ENCODE data around the gene BPIFB3. TPM values are rescaled to one million over a fixed set of nuclear protein-coding genes. Genes with fewer than 3 reads are reported as not detected.
"Not testable (repeated sequence)": the region's sequence is repeated elsewhere in the genome, so short reads cannot be mapped to it uniquely, and the experiment has no call there.

BPIFB3 gene
- total RNA-seq, 1 donor from 2014 or later, result not detected

DNA sequence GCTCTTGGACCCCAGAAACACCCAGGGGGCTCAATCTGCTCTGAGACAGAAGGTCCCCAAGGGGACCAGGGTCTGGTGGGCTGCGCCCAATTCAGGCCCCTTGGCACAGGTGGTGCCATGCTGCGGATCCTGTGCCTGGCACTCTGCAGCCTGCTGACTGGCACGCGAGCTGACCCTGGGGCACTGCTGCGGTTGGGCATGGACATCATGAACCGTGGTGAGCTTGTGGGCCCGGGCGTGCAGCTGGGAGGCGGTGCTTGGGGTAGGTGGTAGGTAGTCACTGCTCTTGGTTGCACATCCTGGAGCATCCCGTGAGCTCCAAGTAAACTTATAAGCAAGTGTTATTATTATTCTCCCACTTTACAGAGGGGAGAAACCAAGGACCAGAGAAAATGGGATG lies 22.2 kb upstream of the BPIFB3 start, which contains the start of gene BPIFB6:
Gene BPIFB6, plus strand, starts transcription at position 118 of the 400 bp plus-strand sequence. Its CDS starts 0 bp downstream, at position 118.
- H3K36me3 Mint-ChIP-seq (ENCODE audit: low read depth), result no peaks in the 10 kb centered on the region
- intact Hi-C loops (cut with micrococcal nuclease), result no loop called here
- no peaks in the 10 kb centered on the region for H3K27me3 Mint-ChIP-seq
- H3K4me3 Mint-ChIP-seq, result no peak within 1 kb of the TSS
- H3K4me1 Mint-ChIP-seq, result no peaks in the 10 kb centered on the region
- H3K27ac Mint-ChIP-seq, result no peak within 1 kb of the TSS
- no peaks in the 10 kb centered on the region for H3K9me3 Mint-ChIP-seq
- no peak for DNase-seq

DNA sequence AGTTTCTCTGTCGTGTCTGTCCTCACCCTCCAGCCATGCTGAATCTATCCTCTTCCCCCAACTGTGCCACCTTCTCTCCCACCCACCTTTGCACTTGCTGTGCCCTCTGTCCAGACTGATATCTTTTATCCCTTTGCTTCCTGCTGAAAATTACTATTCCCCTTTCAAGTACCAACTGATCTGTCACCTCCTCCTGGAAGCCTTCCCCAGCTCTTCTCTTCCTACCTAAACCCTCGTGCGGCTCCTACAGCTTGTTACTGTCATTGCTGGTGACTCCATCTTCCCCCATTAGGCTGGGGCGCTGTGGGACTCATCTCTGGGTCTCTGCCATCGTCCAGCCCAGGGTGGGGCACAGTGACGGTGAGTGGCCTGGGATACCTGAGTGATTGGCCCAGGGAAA lies 21.1 kb upstream of the BPIFB3 start:
- H3K9me3 Mint-ChIP-seq, result no peaks in the 10 kb centered on the region
- H3K27ac Mint-ChIP-seq, result no peak overlapping the region
- no peak overlapping the region for H3K4me3 Mint-ChIP-seq
- H3K27me3 Mint-ChIP-seq, result no peaks in the 10 kb centered on the region
- intact Hi-C loops (cut with micrococcal nuclease), result no loop called here
- H3K4me1 Mint-ChIP-seq, result no peaks in the 10 kb centered on the region
- no peaks in the 10 kb centered on the region for H3K36me3 Mint-ChIP-seq (ENCODE audit: low read depth)
- DNase-seq, result no peak

GRCh38 chr20:33033381-33033780 lies 20.3 kb upstream of the BPIFB3 start:
- Mint-ChIP-seq H3K36me3 (ENCODE audit: low read depth) (no peaks in the 10 kb centered on the region), H3K4me3 (no peak overlapping the region), H3K27ac (no peak overlapping the region), H3K9me3 (peaks cover 5% of the 10 kb centered on the region), H3K4me1 (no peaks in the 10 kb centered on the region), H3K27me3 (no peaks in the 10 kb centered on the region)
- no peak for DNase-seq
- intact Hi-C loops (cut with micrococcal nuclease), result no loop called here

DNA sequence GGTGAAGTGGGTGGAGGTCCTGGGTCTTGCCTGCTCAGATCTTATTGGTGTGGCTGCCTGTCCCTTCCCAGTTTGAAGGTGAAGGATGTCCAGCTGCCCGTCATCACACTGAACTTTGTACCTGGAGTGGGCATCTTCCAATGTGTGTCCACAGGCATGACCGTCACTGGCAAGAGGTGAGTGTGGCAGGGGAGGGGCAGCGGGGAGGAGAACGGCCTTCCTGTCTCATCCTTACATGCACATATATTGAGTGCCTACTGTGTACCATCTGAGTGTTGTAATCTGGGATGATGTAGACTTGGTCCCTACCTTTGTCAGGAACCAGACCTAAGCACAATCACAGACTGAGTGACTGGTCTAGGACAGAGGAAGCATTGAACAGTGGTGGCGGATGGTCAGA lies 19.6 kb upstream of the BPIFB3 start:
- no peak for DNase-seq
- Mint-ChIP-seq H3K36me3 (ENCODE audit: low read depth) (no peaks in the 10 kb centered on the region), H3K9me3 (peaks cover 5% of the 10 kb centered on the region), H3K4me3 (no peak overlapping the region), H3K27ac (no peak overlapping the region), H3K4me1 (no peaks in the 10 kb centered on the region), H3K27me3 (no peaks in the 10 kb centered on the region)
- intact Hi-C loops (cut with micrococcal nuclease), result no loop called here

GRCh38 chr20:33034901-33035492 lies 18.7 kb upstream of the BPIFB3 start:
- peaks cover 5% of the 10 kb centered on the region for H3K9me3 Mint-ChIP-seq
- H3K36me3 Mint-ChIP-seq (ENCODE audit: low read depth), result no peaks in the 10 kb centered on the region
- H3K27ac Mint-ChIP-seq, result no peak overlapping the region
- intact Hi-C loops (cut with micrococcal nuclease), result no loop called here
- H3K4me3 Mint-ChIP-seq, result no peak overlapping the region
- no peaks in the 10 kb centered on the region for H3K27me3 Mint-ChIP-seq
- no peak for DNase-seq
- no peaks in the 10 kb centered on the region for H3K4me1 Mint-ChIP-seq

DNA sequence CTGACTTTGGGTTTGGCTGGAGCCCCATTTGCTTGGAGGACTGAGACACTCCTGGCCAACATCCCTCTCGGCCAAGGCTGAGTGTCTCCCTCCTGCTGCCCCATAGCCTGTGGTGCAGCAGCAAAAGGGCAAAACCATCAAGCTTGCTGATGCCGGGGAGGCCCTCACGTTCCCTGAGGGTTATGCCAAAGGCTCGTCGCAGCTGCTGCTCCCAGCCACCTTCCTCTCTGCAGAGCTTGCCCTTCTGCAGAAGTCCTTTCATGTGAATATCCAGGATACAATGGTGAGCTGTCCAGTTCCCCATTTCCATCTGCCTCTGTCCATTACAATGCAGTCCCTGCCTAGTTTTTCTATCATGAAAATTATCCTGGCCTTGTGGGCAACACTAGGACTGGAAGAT lies 16.2 kb upstream of the BPIFB3 start:
- Mint-ChIP-seq H3K36me3 (ENCODE audit: low read depth) (no peaks in the 10 kb centered on the region), H3K27ac (no peak overlapping the region), H3K9me3 (peaks cover 5% of the 10 kb centered on the region), H3K4me3 (no peak overlapping the region), H3K4me1 (no peaks in the 10 kb centered on the region), H3K27me3 (no peaks in the 10 kb centered on the region)
- intact Hi-C loops (cut with micrococcal nuclease), result no loop called here
- no peak for DNase-seq

GRCh38 chr20:33038243-33038642 lies 15.5 kb upstream of the BPIFB3 start:
- Mint-ChIP-seq H3K36me3 (ENCODE audit: low read depth) (no peaks in the 10 kb centered on the region), H3K4me3 (no peak overlapping the region), H3K9me3 (peaks cover 5% of the 10 kb centered on the region), H3K27me3 (no peaks in the 10 kb centered on the region), H3K27ac (no peak overlapping the region), H3K4me1 (no peaks in the 10 kb centered on the region)
- intact Hi-C loops (cut with micrococcal nuclease), result no loop called here
- no peak for DNase-seq

- intact Hi-C loops (cut with micrococcal nuclease), result no loop called here
- Mint-ChIP-seq H3K27ac (no peak overlapping the region), H3K27me3 (no peaks in the 10 kb centered on the region), H3K9me3 (peaks cover 15% of the 10 kb centered on the region), H3K36me3 (ENCODE audit: low read depth) (peaks cover 2% of the 10 kb centered on the region), H3K4me3 (no peak overlapping the region), H3K4me1 (no peaks in the 10 kb centered on the region)
- DNase-seq, result no peak
Observed at GRCh38 chr20:33042430-33042829, 11.3 kb upstream of the BPIFB3 start.

GRCh38 chr20:33042983-33043730 lies 10.5 kb upstream of the BPIFB3 start:
- peaks cover 10% of the 10 kb centered on the region for H3K9me3 Mint-ChIP-seq
- no peak overlapping the region for H3K27ac Mint-ChIP-seq
- peaks cover 2% of the 10 kb centered on the region for H3K36me3 Mint-ChIP-seq (ENCODE audit: low read depth)
- DNase-seq, result no peak
- H3K4me1 Mint-ChIP-seq, result no peaks in the 10 kb centered on the region
- H3K27me3 Mint-ChIP-seq, result no peaks in the 10 kb centered on the region
- intact Hi-C loops (cut with micrococcal nuclease), result no loop called here
- no peak overlapping the region for H3K4me3 Mint-ChIP-seq

DNA sequence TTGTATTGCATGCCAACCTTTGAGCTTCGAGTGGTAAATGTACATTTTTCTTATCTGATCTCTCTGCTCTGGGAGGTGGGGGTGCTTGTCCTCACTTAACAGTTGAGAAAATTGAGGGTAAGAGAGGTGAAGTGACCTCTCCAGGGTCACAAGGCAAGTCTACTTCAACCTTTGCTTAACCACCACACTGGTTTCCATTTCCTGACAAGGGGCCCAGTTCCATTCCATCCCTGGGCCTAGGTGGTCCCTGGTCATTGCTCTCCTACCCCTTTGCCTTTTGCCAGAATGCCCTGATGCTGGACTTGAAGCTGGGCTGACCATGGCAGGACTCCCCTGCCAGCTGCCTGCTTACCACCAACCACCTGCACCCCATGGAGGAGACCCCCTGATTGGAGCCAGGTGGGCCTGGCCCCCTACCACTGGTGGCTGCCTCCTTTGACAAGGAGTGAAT lies 9.9 kb upstream of the BPIFB3 start:
- no peak overlapping the region for H3K4me3 Mint-ChIP-seq
- intact Hi-C loops (cut with micrococcal nuclease), result no loop called here
- peaks cover 2% of the 10 kb centered on the region for H3K36me3 Mint-ChIP-seq (ENCODE audit: low read depth)
- no peaks in the 10 kb centered on the region for H3K4me1 Mint-ChIP-seq
- no peak for DNase-seq
- H3K27ac Mint-ChIP-seq, result no peak overlapping the region
- no peaks in the 10 kb centered on the region for H3K27me3 Mint-ChIP-seq
- peaks cover 9% of the 10 kb centered on the region for H3K9me3 Mint-ChIP-seq

DNA sequence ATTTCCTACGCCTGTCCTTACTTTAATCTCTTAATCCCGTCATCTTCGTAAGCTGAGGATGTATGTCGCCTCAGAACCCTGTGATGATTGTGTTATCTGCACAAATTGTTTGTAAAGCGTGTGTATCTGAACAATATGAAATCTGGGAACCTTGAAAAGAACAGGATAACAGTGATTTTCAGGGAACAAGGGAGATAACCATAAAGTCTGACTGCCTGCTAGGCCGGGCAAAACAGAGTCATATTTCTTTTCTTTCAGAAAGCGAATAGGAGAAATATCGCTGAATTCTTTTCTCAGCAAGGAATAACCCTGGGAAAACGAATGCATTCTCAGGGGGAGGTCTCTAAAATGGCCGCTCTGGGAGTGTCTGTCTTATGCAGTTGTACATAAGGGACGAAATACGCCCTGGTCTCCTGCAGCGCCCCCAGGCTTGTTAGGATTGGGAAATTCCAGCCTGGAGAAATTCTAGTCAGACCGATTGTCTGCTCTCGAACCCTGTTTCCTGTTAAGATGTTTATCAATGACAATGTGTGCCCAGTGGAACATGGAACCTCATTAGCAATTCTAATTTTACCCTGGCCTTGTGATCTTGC lies 8.5 kb upstream of the BPIFB3 start:
- DNase-seq; H3K9me3 Mint-ChIP-seq; intact Hi-C loops (cut with micrococcal nuclease); H3K36me3 Mint-ChIP-seq (ENCODE audit: low read depth); H3K4me3 Mint-ChIP-seq; H3K27ac Mint-ChIP-seq; H3K27me3 Mint-ChIP-seq; H3K4me1 Mint-ChIP-seq: not testable (repeated sequence)

GRCh38 chr20:33046412-33046811 lies 7.3 kb upstream of the BPIFB3 start:
- Mint-ChIP-seq H3K36me3 (ENCODE audit: low read depth) (peaks cover 2% of the 10 kb centered on the region), H3K27ac (no peak overlapping the region), H3K27me3 (no peaks in the 10 kb centered on the region), H3K4me1 (no peaks in the 10 kb centered on the region), H3K4me3 (no peak overlapping the region), H3K9me3 (peaks cover 9% of the 10 kb centered on the region)
- intact Hi-C loops (cut with micrococcal nuclease), result no loop called here
- no peak for DNase-seq

GRCh38 chr20:33051333-33051732 lies 2.4 kb upstream of the BPIFB3 start:
- H3K36me3 Mint-ChIP-seq (ENCODE audit: low read depth), result no peaks in the 10 kb centered on the region
- intact Hi-C loops (cut with micrococcal nuclease), result no loop called here
- no peaks in the 10 kb centered on the region for H3K9me3 Mint-ChIP-seq
- H3K27ac Mint-ChIP-seq, result no peak overlapping the region
- H3K27me3 Mint-ChIP-seq, result no peaks in the 10 kb centered on the region
- no peak overlapping the region for H3K4me3 Mint-ChIP-seq
- H3K4me1 Mint-ChIP-seq, result no peaks in the 10 kb centered on the region
- no peak for DNase-seq

DNA sequence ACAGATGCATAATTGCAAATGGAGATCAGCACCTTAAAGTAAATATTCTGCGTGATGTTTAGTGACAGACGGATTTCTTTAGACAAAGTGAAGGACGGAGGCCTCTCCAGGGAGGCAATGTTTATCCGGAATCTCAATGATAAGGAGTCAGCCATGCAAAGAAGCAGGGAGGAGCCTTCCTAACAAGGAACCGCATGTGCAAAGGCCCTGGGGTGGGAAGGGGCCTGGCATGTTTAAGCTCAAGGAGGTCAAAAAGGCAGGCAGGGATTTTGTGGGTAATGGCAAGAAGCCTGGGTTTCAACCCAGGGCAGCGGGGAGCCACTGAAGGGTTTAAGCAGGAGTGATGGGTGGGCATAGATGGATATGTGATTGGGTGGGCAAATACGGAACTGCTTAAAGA lies 678 bp downstream of the BPIFB3 start:
- Mint-ChIP-seq H3K27ac (no peak overlapping the region), H3K4me1 (no peaks in the 10 kb centered on the region), H3K4me3 (no peak overlapping the region), H3K27me3 (no peaks in the 10 kb centered on the region), H3K9me3 (no peaks in the 10 kb centered on the region), H3K36me3 (ENCODE audit: low read depth) (no peaks in the 10 kb centered on the region)
- intact Hi-C loops (cut with micrococcal nuclease), result no loop called here
- no peak for DNase-seq

Measured in activated CD4-positive, alpha-beta T cell treated with anti-CD3 and anti-CD28 coated beads, Interleukin-2, amount 10 ng/mL, durations not matched to agents 24 days and 14 days (primary cell).